CD14-positive monocyte (primary cell): ENCODE data around the gene TRDN. TPM values are rescaled to one million over a fixed set of nuclear protein-coding genes. Genes with fewer than 3 reads are reported as not detected.

Source experiments
- DNase-seq, 3 donors: peaks; one replicate each; pipeline ENCODE4 v3.0.0-alpha.2; 2011 to 2022
- H2AFZ ChIP-seq: 2 replicates; pipeline ENCODE4 v1.6.0; 2012; ENCODE audit warnings: mild to moderate bottlenecking, low read depth, low read length, inconsistent platforms; ENCODE audit not compliant: insufficient read depth, poor library complexity, severe bottlenecking
- H3K27ac ChIP-seq, 2 donors: 1 replicate in 1 of 2; 2 replicates in 1 of 2; pipeline ENCODE4 v1.5.1; 2012 to 2013; ENCODE audit warnings: low read length in 2 of 2, control low read depth in 1 of 2, inconsistent platforms in 1 of 2, low read depth in 1 of 2, mild to moderate bottlenecking in 1 of 2
- H3K27me3 ChIP-seq, 2 donors: one replicate each; pipeline versions ENCODE4 v1.6.0 to v1.6.1; 2011 to 2013; ENCODE audit warnings: low read length in 2 of 2; ENCODE audit not compliant: control insufficient read depth in 2 of 2, insufficient read depth in 2 of 2
- H3K36me3 ChIP-seq, 2 donors: replicated peaks in 1 of 2; 1 replicate in 1 of 2; 2 replicates in 1 of 2; pipeline versions ENCODE4 v1.5.1 to v1.6.1; 2012 to 2013; ENCODE audit warnings: low read length in 2 of 2, control low read depth in 1 of 2, inconsistent platforms in 1 of 2, mild to moderate bottlenecking in 1 of 2; ENCODE audit not compliant: insufficient read depth in 2 of 2, control insufficient read depth in 1 of 2
- H3K4me1 ChIP-seq, 2 donors: 1 replicate in 1 of 2; 2 replicates in 1 of 2; pipeline versions ENCODE4 v1.5.1 to v1.6.1; 2012 to 2013; ENCODE audit warnings: low read length in 2 of 2, control low read depth in 1 of 2, inconsistent platforms in 1 of 2, mild to moderate bottlenecking in 1 of 2, moderate library complexity in 1 of 2; ENCODE audit not compliant: insufficient read depth in 2 of 2, control insufficient read depth in 1 of 2
- H3K4me2 ChIP-seq: replicated peaks from 2 replicates; pipeline ENCODE3; 2012; ENCODE audit warnings: low read length, moderate library complexity, mild to moderate bottlenecking; ENCODE audit not compliant: poor library complexity, severe bottlenecking; ENCODE audit errors: extremely low read depth
- H3K4me3 ChIP-seq, 3 experiments: fragments of 200-600 bp in 1 of 3; sonication (generic) in 1 of 3; replicated peaks in 1 of 3; 1 replicate in 2 of 3; 2 replicates in 1 of 3; pipeline ENCODE4 v1.5.1; 2011 to 2013; ENCODE audit warnings: low read length in 3 of 3, mild to moderate bottlenecking in 3 of 3, control low read depth in 2 of 3, low read depth in 2 of 3, inconsistent platforms in 1 of 3, moderate library complexity in 1 of 3
- H3K79me2 ChIP-seq: 2 replicates; pipeline ENCODE4 v1.6.0; 2012; ENCODE audit warnings: mild to moderate bottlenecking, control low read depth, inconsistent platforms, low read length, moderate library complexity; ENCODE audit not compliant: insufficient read depth
- H3K9ac ChIP-seq: 2 replicates; pipeline ENCODE4 v1.6.0; 2017; ENCODE audit warnings: low read length, mild to moderate bottlenecking; ENCODE audit not compliant: insufficient read depth, poor library complexity, severe bottlenecking
- H3K9me3 ChIP-seq, 2 donors: replicated peaks in 1 of 2; 1 replicate in 1 of 2; 2 replicates in 1 of 2; pipeline versions ENCODE4 v1.5.1 to v1.6.1; 2012 to 2013; ENCODE audit warnings: low read length in 2 of 2, control low read depth in 1 of 2; ENCODE audit not compliant: control insufficient read depth in 1 of 2, insufficient read depth in 1 of 2
- H4K20me1 ChIP-seq: 2 replicates; pipeline ENCODE4 v1.6.0; 2012; ENCODE audit warnings: mild to moderate bottlenecking, low read length, control low read depth, moderate library complexity; ENCODE audit not compliant: insufficient read depth
- H3K27ac Mint-ChIP-seq, 7 donors: one replicate each; pipeline ENCODE4 v1.8.0; 2020; ENCODE audit warnings: mild to moderate bottlenecking in 7 of 7, mixed read lengths in 7 of 7, moderate library complexity in 6 of 7, inconsistent platforms in 2 of 7
- H3K27me3 Mint-ChIP-seq, 3 donors: one replicate each; pipeline ENCODE4 v1.8.0; 2021 to 2022; ENCODE audit warnings: low read depth in 3 of 3, mild to moderate bottlenecking in 3 of 3, mixed read lengths in 3 of 3, moderate library complexity in 3 of 3, inconsistent platforms in 1 of 3
- H3K36me3 Mint-ChIP-seq, 2 donors: one replicate each; pipeline ENCODE4 v1.8.0; 2020; ENCODE audit warnings: mixed read lengths in 2 of 2, inconsistent platforms in 1 of 2, mild to moderate bottlenecking in 1 of 2
- H3K4me1 Mint-ChIP-seq: one replicate; pipeline ENCODE4 v1.8.0; 2020; ENCODE audit warnings: mild to moderate bottlenecking, mixed read lengths
- H3K4me3 Mint-ChIP-seq, 2 donors: one replicate each; pipeline ENCODE4 v1.8.0; 2020; ENCODE audit warnings: mild to moderate bottlenecking in 2 of 2, mixed read lengths in 2 of 2, moderate library complexity in 1 of 2
- H3K9me3 Mint-ChIP-seq, 7 donors: one replicate each; pipeline ENCODE4 v1.8.0; 2020 to 2022; ENCODE audit warnings: mixed read lengths in 7 of 7, mild to moderate bottlenecking in 6 of 7, moderate library complexity in 6 of 7, inconsistent platforms in 2 of 7
- WGBS: methylation state at CpG from one replicate; pipeline ENCODE4 v1.1.5; 2013; ENCODE audit warnings: missing lambda C conversion rate; ENCODE audit not compliant: insufficient coverage; 5-methylcytosine and 5-hydroxymethylcytosine counted together
- intact Hi-C, 2 donors: fragments of 100-400 bp; cut with micrococcal nuclease; formaldehyde crosslinking; loops; one replicate each; pipeline versions ENCODE4 v1.15.0 to v1.15.1; 2023
- polyA plus RNA-seq, 3 donors: library from polyadenylated mRNA; depleted of rRNA in 1 of 3; unstranded in 2 of 3; stranded (reverse) in 1 of 3; fragments of 300-500 nt in 2 of 3; fragments of >200 nt in 1 of 3; fragmentation: Illumina TruSeq in 2 of 3; gene quantifications; 1 replicate in 2 of 3; 2 replicates in 1 of 3; pipeline ENCODE4 v1.2.3, GENCODE V29; 2012 to 2021
- TF ChIP-seq, protein P1 (sequence below): fragments of 200-600 bp; IDR thresholded peaks from one replicate; pipeline ENCODE4 v1.8.0; 2022; ENCODE audit warnings: antibody characterized with exemption, mild to moderate bottlenecking

The TRDN gene
- polyA plus RNA-seq, 3 donors, result not detected

DNA sequence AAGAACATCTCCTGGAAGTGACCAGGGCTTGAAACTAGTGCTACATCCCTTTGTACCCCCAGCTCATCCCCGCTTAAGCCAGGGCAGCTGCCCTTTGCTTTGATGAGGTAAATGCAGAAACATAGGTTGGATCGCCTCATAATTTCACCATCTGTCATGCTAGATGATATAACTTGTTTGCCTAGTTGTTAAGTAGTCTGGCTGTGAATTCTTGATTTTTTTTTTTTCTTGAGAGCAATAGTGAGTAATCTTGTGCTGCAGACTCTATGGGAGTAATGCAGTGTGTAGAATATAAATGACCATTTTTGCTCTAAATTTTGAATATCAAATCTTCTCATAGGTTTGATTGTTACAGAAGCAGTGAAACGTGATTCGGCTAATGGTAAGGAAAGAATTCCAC is 4.1 kb downstream of the TRDN start:
- no peaks in the 10 kb centered on the region for H4K20me1 ChIP-seq
- TF ChIP-seq, protein P1, sequence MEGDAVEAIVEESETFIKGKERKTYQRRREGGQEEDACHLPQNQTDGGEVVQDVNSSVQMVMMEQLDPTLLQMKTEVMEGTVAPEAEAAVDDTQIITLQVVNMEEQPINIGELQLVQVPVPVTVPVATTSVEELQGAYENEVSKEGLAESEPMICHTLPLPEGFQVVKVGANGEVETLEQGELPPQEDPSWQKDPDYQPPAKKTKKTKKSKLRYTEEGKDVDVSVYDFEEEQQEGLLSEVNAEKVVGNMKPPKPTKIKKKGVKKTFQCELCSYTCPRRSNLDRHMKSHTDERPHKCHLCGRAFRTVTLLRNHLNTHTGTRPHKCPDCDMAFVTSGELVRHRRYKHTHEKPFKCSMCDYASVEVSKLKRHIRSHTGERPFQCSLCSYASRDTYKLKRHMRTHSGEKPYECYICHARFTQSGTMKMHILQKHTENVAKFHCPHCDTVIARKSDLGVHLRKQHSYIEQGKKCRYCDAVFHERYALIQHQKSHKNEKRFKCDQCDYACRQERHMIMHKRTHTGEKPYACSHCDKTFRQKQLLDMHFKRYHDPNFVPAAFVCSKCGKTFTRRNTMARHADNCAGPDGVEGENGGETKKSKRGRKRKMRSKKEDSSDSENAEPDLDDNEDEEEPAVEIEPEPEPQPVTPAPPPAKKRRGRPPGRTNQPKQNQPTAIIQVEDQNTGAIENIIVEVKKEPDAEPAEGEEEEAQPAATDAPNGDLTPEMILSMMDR, result no peak
- no peak overlapping the region for H3K4me3 Mint-ChIP-seq
- H3K9me3 ChIP-seq, result no peaks in the 10 kb centered on the region
- intact Hi-C loops, result no loop called here
- H3K27ac ChIP-seq, result no peak overlapping the region
- no peak overlapping the region for H2AFZ ChIP-seq
- no peak overlapping the region for H3K4me3 ChIP-seq
- no peaks in the 10 kb centered on the region for H3K27me3 Mint-ChIP-seq
- no peak overlapping the region for H3K27ac Mint-ChIP-seq
- WGBS, result no CpG with 5 or more reads among the region's 4 CpGs
- H3K79me2 ChIP-seq, result no peaks in the 10 kb centered on the region
- H3K9me3 Mint-ChIP-seq, result peaks cover 0 to 2% (median 0%) of the 10 kb centered on the region in 7 donors
- no peaks in the 10 kb centered on the region for H3K4me1 Mint-ChIP-seq
- no peak overlapping the region for H3K4me2 ChIP-seq
- H3K9ac ChIP-seq, result no peak overlapping the region
- no peak for DNase-seq
- no peaks in the 10 kb centered on the region for H3K36me3 ChIP-seq
- H3K36me3 Mint-ChIP-seq, result no peaks in the 10 kb centered on the region
- H3K27me3 ChIP-seq, result no peaks in the 10 kb centered on the region
- H3K4me1 ChIP-seq, result no peaks in the 10 kb centered on the region

DNA sequence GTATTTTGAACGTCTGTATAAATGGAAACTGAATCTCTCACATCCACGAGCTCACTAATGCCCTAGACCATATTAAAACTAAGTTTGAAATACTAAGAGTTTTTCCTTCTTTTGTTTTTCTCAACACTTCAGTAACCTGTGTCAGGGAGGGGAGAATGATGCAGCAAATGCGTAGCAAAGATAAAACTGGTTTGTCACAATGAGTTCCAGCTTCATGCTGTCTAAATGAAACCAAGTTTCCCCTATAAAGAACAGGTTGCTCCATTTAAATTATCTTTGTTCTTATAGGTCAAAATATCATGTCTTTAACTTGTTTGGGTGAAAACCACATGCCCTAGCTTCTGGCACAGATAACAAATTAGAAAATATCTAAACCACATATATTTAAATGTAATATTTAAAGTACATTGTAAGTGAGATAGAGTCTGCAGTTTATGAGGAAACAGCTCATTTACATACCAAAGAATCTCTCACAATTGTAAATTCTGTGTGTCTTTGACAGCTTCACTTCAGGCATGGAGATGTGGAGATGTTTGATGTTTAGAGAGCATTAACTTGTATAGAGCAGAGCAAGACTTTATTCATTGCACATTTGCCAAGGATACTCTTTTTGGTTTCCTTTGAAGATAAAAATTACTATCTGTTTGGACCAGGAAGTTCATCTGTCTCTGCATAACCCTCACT is 7.3 kb downstream of the TRDN start:
- Mint-ChIP-seq H3K36me3 (no peaks in the 10 kb centered on the region), H3K27ac (no peak overlapping the region), H3K9me3 (peaks cover 0 to 3% (median 0%) of the 10 kb centered on the region in 7 donors), H3K4me3 (no peak overlapping the region), H3K27me3 (no peaks in the 10 kb centered on the region), H3K4me1 (no peaks in the 10 kb centered on the region)
- H3K27me3 ChIP-seq, result no peaks in the 10 kb centered on the region
- intact Hi-C loops, result no loop called here
- H3K4me2 ChIP-seq, result no peak overlapping the region
- H2AFZ ChIP-seq, result no peak overlapping the region
- H3K9me3 ChIP-seq, result no peaks in the 10 kb centered on the region
- no peaks in the 10 kb centered on the region for H3K4me1 ChIP-seq
- no peak overlapping the region for H3K9ac ChIP-seq
- H3K79me2 ChIP-seq, result no peaks in the 10 kb centered on the region
- no peaks in the 10 kb centered on the region for H3K36me3 ChIP-seq
- WGBS, result no CpG with 5 or more reads among the region's 3 CpGs
- no peak overlapping the region for H3K4me3 ChIP-seq
- no peak overlapping the region for H3K27ac ChIP-seq
- TF ChIP-seq, protein P1, result no peak
- no peak for DNase-seq
- no peaks in the 10 kb centered on the region for H4K20me1 ChIP-seq
